HG03575 (cell line): ENCODE measurements around the gene DHRS12.

ENCODE experiments used
- ATAC-seq: cut with Tn5 transposase; IDR thresholded peaks from one replicate; pipeline ENCODE4 v1.9.1; 2021; ENCODE audit not compliant: unreplicated experiment, insufficient number of reproducible peaks, low FRiP score; ENCODE audit errors: extremely low read depth

The DHRS12 gene

GRCh38 chr13:51739027-51739764 lies 64.8 kb downstream of the DHRS12 start:
- no peak for ATAC-seq

- no peak for ATAC-seq
Measured at GRCh38 chr13:51738226-51738905, 65.6 kb downstream of the DHRS12 start.

- ATAC-seq: no peak
Measured at GRCh38 chr13:51737609-51738008, 66.4 kb downstream of the DHRS12 start.

- no peak for ATAC-seq
Measured at GRCh38 chr13:51734786-51735185, 69.2 kb downstream of the DHRS12 start.

GRCh38 chr13:51733374-51734298 lies 70.3 kb downstream of the DHRS12 start:
- ATAC-seq: no peak

- no peak for ATAC-seq
Measured at GRCh38 chr13:51731759-51732158, 72.2 kb downstream of the DHRS12 start.

GRCh38 chr13:51730927-51731326 lies 73.0 kb downstream of the DHRS12 start:
- ATAC-seq: no peak

- no peak for ATAC-seq
Measured at GRCh38 chr13:51729866-51730553, 74.0 kb downstream of the DHRS12 start.

- no peak for ATAC-seq
Measured at GRCh38 chr13:51728972-51729371, 75.0 kb downstream of the DHRS12 start.

GRCh38 chr13:51728275-51728673 lies 75.7 kb downstream of the DHRS12 start:
- ATAC-seq: no peak

- no peak for ATAC-seq
Measured at GRCh38 chr13:51727634-51728274, 76.2 kb downstream of the DHRS12 start.

GRCh38 chr13:51726446-51727193 lies 77.3 kb downstream of the DHRS12 start:
- no peak for ATAC-seq

GRCh38 chr13:51724721-51725120 lies 79.2 kb downstream of the DHRS12 start:
- ATAC-seq: no peak

- no peak for ATAC-seq
Measured at GRCh38 chr13:51723529-51723928, 80.4 kb downstream of the DHRS12 start.

GRCh38 chr13:51721496-51721895 lies 82.5 kb downstream of the DHRS12 start:
- no peak for ATAC-seq

- ATAC-seq: no peak
Measured at GRCh38 chr13:51719394-51719793, 84.6 kb downstream of the DHRS12 start.
